ENCODE results near the gene VWF.

DNA sequence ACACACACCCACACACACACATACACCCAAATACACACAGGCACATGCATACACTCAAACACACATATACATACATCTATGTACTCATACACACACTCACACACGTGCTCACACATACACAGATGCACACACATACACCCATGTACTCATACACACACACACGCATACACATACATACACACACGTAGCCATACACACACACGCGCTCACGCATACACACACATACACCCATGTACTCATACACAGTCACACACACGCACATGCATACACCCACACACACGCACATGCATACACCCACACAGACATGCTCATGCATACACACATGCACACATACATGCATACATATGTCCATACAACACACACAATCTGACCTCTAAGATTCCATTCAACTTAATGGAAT is 91.7 kb downstream of the VWF start:
- TF ChIP-seq TAF1 (IDR thresholded peaks at IDR 0.05; ENCODE audit: borderline replicate concordance, low read depth, low read length) (no peak), EGR1 (IDR thresholded peaks at IDR 0.05; ENCODE audit: borderline replicate concordance in 1 of 2, low read depth in 2 of 2, low read length in 2 of 2) (no peak), NBN (IDR thresholded peaks at IDR 0.05) (no peak), YY1 (IDR thresholded peaks at IDR 0.05; ENCODE audit: low read depth, low read length) (no peak), POLR2AphosphoS5 (IDR thresholded peaks at IDR 0.05; ENCODE audit: low read length) (no peak)
- TF ChIP-seq, protein P1, sequence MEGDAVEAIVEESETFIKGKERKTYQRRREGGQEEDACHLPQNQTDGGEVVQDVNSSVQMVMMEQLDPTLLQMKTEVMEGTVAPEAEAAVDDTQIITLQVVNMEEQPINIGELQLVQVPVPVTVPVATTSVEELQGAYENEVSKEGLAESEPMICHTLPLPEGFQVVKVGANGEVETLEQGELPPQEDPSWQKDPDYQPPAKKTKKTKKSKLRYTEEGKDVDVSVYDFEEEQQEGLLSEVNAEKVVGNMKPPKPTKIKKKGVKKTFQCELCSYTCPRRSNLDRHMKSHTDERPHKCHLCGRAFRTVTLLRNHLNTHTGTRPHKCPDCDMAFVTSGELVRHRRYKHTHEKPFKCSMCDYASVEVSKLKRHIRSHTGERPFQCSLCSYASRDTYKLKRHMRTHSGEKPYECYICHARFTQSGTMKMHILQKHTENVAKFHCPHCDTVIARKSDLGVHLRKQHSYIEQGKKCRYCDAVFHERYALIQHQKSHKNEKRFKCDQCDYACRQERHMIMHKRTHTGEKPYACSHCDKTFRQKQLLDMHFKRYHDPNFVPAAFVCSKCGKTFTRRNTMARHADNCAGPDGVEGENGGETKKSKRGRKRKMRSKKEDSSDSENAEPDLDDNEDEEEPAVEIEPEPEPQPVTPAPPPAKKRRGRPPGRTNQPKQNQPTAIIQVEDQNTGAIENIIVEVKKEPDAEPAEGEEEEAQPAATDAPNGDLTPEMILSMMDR (IDR thresholded peaks at IDR 0.05 in 2 of 3, conservative IDR thresholded peaks at IDR 0.05 in 1 of 3; ENCODE audit: control insufficient read depth in 2 of 3, extremely low read depth in 1 of 3, insufficient read depth in 1 of 3, low read depth in 3 of 3, low read length in 3 of 3): no peak
- TF ChIP-seq, protein P2, sequence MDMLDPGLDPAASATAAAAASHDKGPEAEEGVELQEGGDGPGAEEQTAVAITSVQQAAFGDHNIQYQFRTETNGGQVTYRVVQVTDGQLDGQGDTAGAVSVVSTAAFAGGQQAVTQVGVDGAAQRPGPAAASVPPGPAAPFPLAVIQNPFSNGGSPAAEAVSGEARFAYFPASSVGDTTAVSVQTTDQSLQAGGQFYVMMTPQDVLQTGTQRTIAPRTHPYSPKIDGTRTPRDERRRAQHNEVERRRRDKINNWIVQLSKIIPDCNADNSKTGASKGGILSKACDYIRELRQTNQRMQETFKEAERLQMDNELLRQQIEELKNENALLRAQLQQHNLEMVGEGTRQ (IDR thresholded peaks at IDR 0.05; ENCODE audit: borderline replicate concordance, low read depth, low read length): no peak
